ENCODE measurements around the gene TAAR1. TPM values are rescaled to one million over a fixed set of nuclear protein-coding genes. Genes with fewer than 3 reads are reported as not detected.

Gene TAAR1
- polyA plus RNA-seq, 1 donor (not counting 4 experiments of a cell fraction or from before 2014, with no cell fraction given): not detected

DNA sequence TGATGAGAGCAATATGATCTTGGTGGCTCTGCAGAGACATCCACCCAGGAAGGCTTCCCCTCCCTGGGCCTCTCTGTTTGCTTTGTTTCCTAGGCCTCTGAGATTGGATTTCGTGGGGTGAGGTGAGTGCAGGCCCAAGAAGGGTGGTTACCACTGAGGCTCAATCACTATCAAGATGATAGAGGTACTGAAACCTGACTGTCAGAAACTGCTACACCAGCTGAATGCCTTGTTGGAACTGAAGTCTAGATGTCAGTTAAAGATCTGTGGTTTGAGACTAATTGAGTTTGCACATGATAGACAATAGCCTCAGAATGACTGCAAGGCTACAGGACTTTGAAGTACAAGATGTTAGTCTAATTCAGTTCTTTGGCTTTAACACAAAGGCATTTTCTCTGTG, 39.6 kb upstream of the TAAR1 start:
- dilution Hi-C loops (cut with MboI; ENCODE audit: extremely low pct_ligation_motif_present, low sequenced_read_pairs): no loop called here
- no peaks in the 10 kb centered on the region for H3K4me1 ChIP-seq (ENCODE audit: control insufficient read depth, extremely low read depth, insufficient read depth, low read length)
- no peak for FAIRE-seq
- TF ChIP-seq EZH2 (IDR thresholded peaks at IDR 0.05; ENCODE audit: low read length) (no peak), CTCF (optimal IDR thresholded peaks at IDR 0.05 in 1 of 3, IDR thresholded peaks at IDR 0.05 in 1 of 3, conservative IDR thresholded peaks at IDR 0.05 in 1 of 3; ENCODE audit: extremely low read depth in 1 of 3, insufficient read depth in 2 of 3, low read length in 3 of 3) (no peak)
- H3K4me2 ChIP-seq (ENCODE audit: control insufficient read depth, extremely low read depth, insufficient read depth, low read depth, low read length): no peak overlapping the region
- no peaks in the 10 kb centered on the region for H3K36me3 ChIP-seq (ENCODE audit: control insufficient read depth in 2 of 2, extremely low read depth in 1 of 2, insufficient read depth in 2 of 2, low read length in 2 of 2)
- no peak overlapping the region for H3K4me3 ChIP-seq (ENCODE audit: control insufficient read depth in 2 of 3, extremely low read depth in 1 of 3, insufficient read depth in 2 of 3, low read depth in 1 of 3, low read length in 3 of 3)
- H3K9me1 ChIP-seq (ENCODE audit: control insufficient read depth, extremely low read depth, insufficient read depth, low read length): no peaks in the 10 kb centered on the region
- H4K20me1 ChIP-seq (ENCODE audit: control insufficient read depth, extremely low read depth, insufficient read depth, low read length): no peaks in the 10 kb centered on the region
- H2AFZ ChIP-seq (ENCODE audit: control insufficient read depth, low read length): no peak overlapping the region
- H3K9ac ChIP-seq (ENCODE audit: control insufficient read depth, extremely low read depth, insufficient read depth, low read length): no peak overlapping the region
- no peaks in the 10 kb centered on the region for H3K27me3 ChIP-seq (ENCODE audit: control insufficient read depth, extremely low read depth, insufficient read depth, low read length)
- no peaks in the 10 kb centered on the region for H3K79me2 ChIP-seq (ENCODE audit: control insufficient read depth, insufficient read depth, low read length)
- no peak for DNase-seq (ENCODE audit: low read depth, low spot score)
- H3K27ac ChIP-seq (ENCODE audit: control insufficient read depth, insufficient read depth, low read length): no peak overlapping the region
- H3K9me3 ChIP-seq (ENCODE audit: control insufficient read depth, low read depth, low read length): no peaks in the 10 kb centered on the region

- H3K27me3 ChIP-seq (ENCODE audit: control insufficient read depth, extremely low read depth, insufficient read depth, low read length): no peaks in the 10 kb centered on the region
- no peak overlapping the region for H3K27ac ChIP-seq (ENCODE audit: control insufficient read depth, insufficient read depth, low read length)
- H3K4me1 ChIP-seq (ENCODE audit: control insufficient read depth, extremely low read depth, insufficient read depth, low read length): no peaks in the 10 kb centered on the region
- no peak overlapping the region for H3K9ac ChIP-seq (ENCODE audit: control insufficient read depth, extremely low read depth, insufficient read depth, low read length)
- H4K20me1 ChIP-seq (ENCODE audit: control insufficient read depth, extremely low read depth, insufficient read depth, low read length): no peaks in the 10 kb centered on the region
- DNase-seq (ENCODE audit: low read depth, low spot score): no peak
- TF ChIP-seq CTCF (optimal IDR thresholded peaks at IDR 0.05 in 1 of 3, IDR thresholded peaks at IDR 0.05 in 1 of 3, conservative IDR thresholded peaks at IDR 0.05 in 1 of 3; ENCODE audit: extremely low read depth in 1 of 3, insufficient read depth in 2 of 3, low read length in 3 of 3) (no peak), EZH2 (IDR thresholded peaks at IDR 0.05; ENCODE audit: low read length) (no peak)
- H3K4me2 ChIP-seq (ENCODE audit: control insufficient read depth, extremely low read depth, insufficient read depth, low read depth, low read length): no peak overlapping the region
- dilution Hi-C loops (cut with MboI; ENCODE audit: extremely low pct_ligation_motif_present, low sequenced_read_pairs): no loop called here
- H3K79me2 ChIP-seq (ENCODE audit: control insufficient read depth, insufficient read depth, low read length): no peaks in the 10 kb centered on the region
- no peak overlapping the region for H2AFZ ChIP-seq (ENCODE audit: control insufficient read depth, low read length)
- H3K4me3 ChIP-seq (ENCODE audit: control insufficient read depth in 2 of 3, extremely low read depth in 1 of 3, insufficient read depth in 2 of 3, low read depth in 1 of 3, low read length in 3 of 3): no peak overlapping the region
- H3K36me3 ChIP-seq (ENCODE audit: control insufficient read depth in 2 of 2, extremely low read depth in 1 of 2, insufficient read depth in 2 of 2, low read length in 2 of 2): no peaks in the 10 kb centered on the region
- FAIRE-seq: no peak
- H3K9me3 ChIP-seq (ENCODE audit: control insufficient read depth, low read depth, low read length): no peaks in the 10 kb centered on the region
- H3K9me1 ChIP-seq (ENCODE audit: control insufficient read depth, extremely low read depth, insufficient read depth, low read length): no peaks in the 10 kb centered on the region
Observed at GRCh38 chr6:132695773-132696172, 36.8 kb upstream of the TAAR1 start.
